DOHH2 (cell line): Measurements from ENCODE around the gene FMNL2.

ENCODE experiments used
- H3F3A ChIP-seq: fragments of 200-600 bp; sonication (generic), shearing (Covaris generic); 2 replicates; pipeline ENCODE4 v1.6.0; 2016; ENCODE audit warnings: antibody characterized with exemption, mild to moderate bottlenecking; ENCODE audit not compliant: control insufficient read depth, insufficient read depth
- H3K27ac ChIP-seq: fragments of 200-600 bp; sonication (generic); 2 replicates; pipeline ENCODE4 v1.5.1; 2014; ENCODE audit warnings: low read depth, mild to moderate bottlenecking, low read length, moderate library complexity
- H3K27me3 ChIP-seq: fragments of 200-600 bp; sonication (generic); 2 replicates; pipeline ENCODE4 v1.6.1; 2014; ENCODE audit warnings: mild to moderate bottlenecking, low read length, mixed read lengths; ENCODE audit not compliant: control insufficient read depth
- H3K36me3 ChIP-seq: fragments of 200-600 bp; sonication (generic); 2 replicates; pipeline ENCODE4 v1.6.1; 2014; ENCODE audit warnings: mild to moderate bottlenecking, low read length, moderate library complexity, mixed read lengths; ENCODE audit not compliant: control insufficient read depth
- H3K4me1 ChIP-seq: fragments of 200-600 bp; sonication (generic); 2 replicates; pipeline ENCODE4 v1.6.1; 2014; ENCODE audit warnings: mild to moderate bottlenecking, low read length, mixed read lengths; ENCODE audit not compliant: control insufficient read depth
- H3K4me2 ChIP-seq: fragments of 200-600 bp; sonication (generic); 2 replicates; pipeline ENCODE4 v1.6.0; 2014; ENCODE audit warnings: mild to moderate bottlenecking, low read length, moderate library complexity
- H3K4me3 ChIP-seq: fragments of 200-600 bp; sonication (generic); 2 replicates; pipeline ENCODE4 v1.5.1; 2014; ENCODE audit warnings: mild to moderate bottlenecking, low read length, mixed read lengths
- H3K79me2 ChIP-seq: fragments of 200-600 bp; sonication (generic); 2 replicates; pipeline ENCODE4 v1.6.1; 2014; ENCODE audit warnings: mild to moderate bottlenecking, low read length, mixed read lengths; ENCODE audit not compliant: control insufficient read depth
- H3K9me2 ChIP-seq: fragments of 200-600 bp; sonication (generic); replicated peaks from 2 replicates; pipeline ENCODE4 v1.6.1; 2014; ENCODE audit warnings: mild to moderate bottlenecking, low read length, mixed read lengths; ENCODE audit not compliant: control insufficient read depth
- H3K9me3 ChIP-seq: fragments of 200-600 bp; sonication (generic); 2 replicates; pipeline ENCODE4 v1.6.1; 2014; ENCODE audit warnings: antibody characterized with exemption, low read length, mixed read lengths; ENCODE audit not compliant: control insufficient read depth, insufficient read depth
- H4K20me1 ChIP-seq: fragments of 200-600 bp; sonication (generic); 2 replicates; pipeline ENCODE4 v1.6.0; 2014; ENCODE audit warnings: low read depth, mild to moderate bottlenecking, antibody characterized with exemption, low read length, moderate library complexity; ENCODE audit not compliant: control insufficient read depth, insufficient read depth
- EZH2phosphoT487 ChIP-seq: fragments of 200-600 bp; sonication (generic); IDR thresholded peaks from 2 replicates; pipeline ENCODE4 v1.6.1; 2017; ENCODE audit warnings: borderline replicate concordance, mild to moderate bottlenecking, antibody characterized with exemption, low read length, moderate library complexity, mixed read lengths
- TF ChIP-seq, protein P1 (sequence below): fragments of 200-600 bp; sonication (generic); IDR thresholded peaks from one replicate; pipeline ENCODE4 v1.5.1; 2014; ENCODE audit warnings: antibody characterized with exemption, mild to moderate bottlenecking, low read depth, low read length; ENCODE audit not compliant: poor library complexity, severe bottlenecking

FMNL2 gene

GRCh38 chr2:152350155-152350679 lies 15.2 kb downstream of the FMNL2 start:
- no peak overlapping the region for H3K4me3 ChIP-seq
- H3K79me2 ChIP-seq = no peaks in the 10 kb centered on the region
- H3K9me3 ChIP-seq = no peaks in the 10 kb centered on the region
- no peaks in the 10 kb centered on the region for H3K36me3 ChIP-seq
- no peaks in the 10 kb centered on the region for H4K20me1 ChIP-seq
- H3K4me1 ChIP-seq = no peaks in the 10 kb centered on the region
- H3K27ac ChIP-seq = no peak overlapping the region
- no peaks in the 10 kb centered on the region for H3F3A ChIP-seq
- H3K9me2 ChIP-seq = no peaks in the 10 kb centered on the region
- no peak overlapping the region for H3K4me2 ChIP-seq
- TF ChIP-seq EZH2phosphoT487 = no peak
- TF ChIP-seq, protein P1, sequence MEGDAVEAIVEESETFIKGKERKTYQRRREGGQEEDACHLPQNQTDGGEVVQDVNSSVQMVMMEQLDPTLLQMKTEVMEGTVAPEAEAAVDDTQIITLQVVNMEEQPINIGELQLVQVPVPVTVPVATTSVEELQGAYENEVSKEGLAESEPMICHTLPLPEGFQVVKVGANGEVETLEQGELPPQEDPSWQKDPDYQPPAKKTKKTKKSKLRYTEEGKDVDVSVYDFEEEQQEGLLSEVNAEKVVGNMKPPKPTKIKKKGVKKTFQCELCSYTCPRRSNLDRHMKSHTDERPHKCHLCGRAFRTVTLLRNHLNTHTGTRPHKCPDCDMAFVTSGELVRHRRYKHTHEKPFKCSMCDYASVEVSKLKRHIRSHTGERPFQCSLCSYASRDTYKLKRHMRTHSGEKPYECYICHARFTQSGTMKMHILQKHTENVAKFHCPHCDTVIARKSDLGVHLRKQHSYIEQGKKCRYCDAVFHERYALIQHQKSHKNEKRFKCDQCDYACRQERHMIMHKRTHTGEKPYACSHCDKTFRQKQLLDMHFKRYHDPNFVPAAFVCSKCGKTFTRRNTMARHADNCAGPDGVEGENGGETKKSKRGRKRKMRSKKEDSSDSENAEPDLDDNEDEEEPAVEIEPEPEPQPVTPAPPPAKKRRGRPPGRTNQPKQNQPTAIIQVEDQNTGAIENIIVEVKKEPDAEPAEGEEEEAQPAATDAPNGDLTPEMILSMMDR = no peak
- H3K27me3 ChIP-seq = no peaks in the 10 kb centered on the region

- H3K36me3 ChIP-seq = no peaks in the 10 kb centered on the region
- H3K27ac ChIP-seq = no peak overlapping the region
- H4K20me1 ChIP-seq = no peaks in the 10 kb centered on the region
- no peaks in the 10 kb centered on the region for H3K9me3 ChIP-seq
- H3K9me2 ChIP-seq = no peaks in the 10 kb centered on the region
- no peaks in the 10 kb centered on the region for H3K79me2 ChIP-seq
- H3K4me3 ChIP-seq = no peak overlapping the region
- H3F3A ChIP-seq = no peaks in the 10 kb centered on the region
- no peaks in the 10 kb centered on the region for H3K27me3 ChIP-seq
- TF ChIP-seq, protein P1 = no peak
- TF ChIP-seq EZH2phosphoT487 = no peak
- H3K4me2 ChIP-seq = no peak overlapping the region
- no peaks in the 10 kb centered on the region for H3K4me1 ChIP-seq
Measured at GRCh38 chr2:152352616-152353015, 17.6 kb downstream of the FMNL2 start.

DNA sequence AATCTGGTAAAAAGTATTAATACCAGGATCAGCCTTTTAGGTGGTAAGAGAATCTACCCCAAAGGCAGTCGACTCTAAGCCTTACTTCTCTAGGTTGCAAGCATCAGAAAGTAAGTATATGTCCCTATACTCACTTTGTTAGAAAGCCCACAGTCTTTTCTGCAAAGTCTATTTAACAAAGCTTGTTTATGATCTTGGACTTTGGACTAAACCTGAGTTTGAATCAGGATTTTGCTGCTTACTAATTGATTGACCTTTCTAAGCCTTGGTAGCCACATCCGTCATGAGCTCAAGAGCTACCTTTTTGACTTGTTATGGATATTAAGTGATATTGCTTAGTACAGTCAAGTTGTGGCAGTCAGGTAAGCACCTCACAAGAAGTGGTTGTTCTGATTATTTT lies 18.4 kb downstream of the FMNL2 start:
- no peaks in the 10 kb centered on the region for H3K27me3 ChIP-seq
- H3K27ac ChIP-seq = no peak overlapping the region
- no peaks in the 10 kb centered on the region for H3F3A ChIP-seq
- no peak overlapping the region for H3K4me2 ChIP-seq
- H3K9me3 ChIP-seq = no peaks in the 10 kb centered on the region
- no peaks in the 10 kb centered on the region for H3K36me3 ChIP-seq
- no peaks in the 10 kb centered on the region for H4K20me1 ChIP-seq
- TF ChIP-seq EZH2phosphoT487 = no peak
- TF ChIP-seq, protein P1 = no peak
- H3K79me2 ChIP-seq = no peaks in the 10 kb centered on the region
- H3K9me2 ChIP-seq = no peaks in the 10 kb centered on the region
- H3K4me1 ChIP-seq = no peaks in the 10 kb centered on the region
- no peak overlapping the region for H3K4me3 ChIP-seq
